GM19395 (cell line): ENCODE results near the gene DLGAP1.
A peak's percentile ranks its signal among the peaks of the same experiment; 100 is the strongest.
"Not testable (repeated sequence)": the region's sequence is repeated elsewhere in the genome, so short reads cannot be mapped to it uniquely, and the experiment has no call there.

Experiments
- ATAC-seq: cut with Tn5 transposase; IDR thresholded peaks from one replicate; pipeline ENCODE4 v1.9.1; 2021; ENCODE audit warnings: mild to moderate bottlenecking, moderate library complexity; ENCODE audit not compliant: unreplicated experiment

DLGAP1 gene

GRCh38 chr18:3494569-3494968 is 960.5 kb downstream of the DLGAP1 start:
- no peak for ATAC-seq

DNA sequence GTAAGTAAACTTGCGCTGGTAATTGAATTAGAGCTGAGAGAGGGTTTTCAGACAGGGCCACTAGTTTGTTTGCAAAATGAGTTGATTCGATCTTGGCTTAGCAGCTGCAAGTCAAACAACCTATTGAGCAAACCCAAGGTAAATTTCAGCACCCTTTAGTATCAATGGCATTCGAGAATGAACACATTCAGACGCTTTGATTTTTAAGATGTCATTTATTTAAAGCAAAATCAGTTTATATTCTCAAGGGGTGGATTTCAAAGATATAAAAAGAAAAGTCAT is 960.9 kb downstream of the DLGAP1 start:
- no peak for ATAC-seq

DNA sequence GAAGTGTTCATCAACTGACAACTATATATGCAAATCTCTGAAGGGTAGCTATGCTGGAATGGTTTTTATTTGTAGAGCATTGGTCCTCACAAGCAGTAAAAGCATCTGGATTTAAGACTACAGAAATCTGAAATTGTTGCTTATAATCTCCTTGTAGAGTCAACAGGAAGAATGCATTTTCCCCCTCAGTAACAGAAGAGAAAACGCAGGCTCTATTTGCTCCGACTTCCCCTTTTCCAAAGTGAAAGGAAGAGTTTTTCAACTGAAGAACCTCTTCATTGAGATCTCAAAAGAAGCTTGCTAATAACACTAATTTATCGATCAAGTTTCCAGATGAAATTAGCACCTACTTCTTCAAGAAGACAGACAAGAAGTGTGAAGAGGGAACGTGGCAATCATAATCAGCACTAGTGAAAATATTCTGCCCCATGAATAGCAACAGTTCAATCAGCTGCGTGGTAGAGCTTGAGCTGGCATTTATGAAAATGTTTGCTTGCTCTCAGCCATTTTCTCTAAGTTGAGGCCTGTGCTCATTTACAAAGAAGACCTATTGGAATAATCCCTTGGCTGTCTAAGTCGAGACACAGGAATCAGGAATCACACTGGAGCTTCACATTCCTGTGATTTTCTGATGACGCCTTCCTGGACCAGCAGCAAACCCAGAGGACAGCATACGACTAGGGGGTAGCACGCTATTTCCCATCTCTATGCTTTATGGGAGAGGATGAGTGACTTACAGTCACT is 961.4 kb downstream of the DLGAP1 start:
- no peak for ATAC-seq

DNA sequence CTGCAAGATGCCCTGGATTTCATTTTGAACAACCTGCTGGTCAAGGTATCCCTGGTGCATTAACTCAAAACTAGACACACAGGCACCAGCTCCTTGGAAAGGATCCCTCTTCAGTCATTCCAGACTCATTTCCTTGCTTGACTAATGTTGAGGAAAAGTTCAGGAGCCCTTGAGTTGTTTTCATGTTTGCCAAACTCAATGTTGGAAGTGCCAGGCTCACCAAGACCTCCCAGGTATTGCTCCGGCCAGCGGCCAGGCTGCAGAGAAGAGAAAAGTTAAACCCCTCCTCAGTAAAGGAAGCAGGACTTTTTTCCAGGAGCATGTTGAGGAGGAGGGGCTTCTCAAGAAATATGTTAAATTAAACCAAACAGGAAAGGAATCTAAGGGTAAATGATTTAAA is 962.4 kb downstream of the DLGAP1 start:
- no peak for ATAC-seq

DNA sequence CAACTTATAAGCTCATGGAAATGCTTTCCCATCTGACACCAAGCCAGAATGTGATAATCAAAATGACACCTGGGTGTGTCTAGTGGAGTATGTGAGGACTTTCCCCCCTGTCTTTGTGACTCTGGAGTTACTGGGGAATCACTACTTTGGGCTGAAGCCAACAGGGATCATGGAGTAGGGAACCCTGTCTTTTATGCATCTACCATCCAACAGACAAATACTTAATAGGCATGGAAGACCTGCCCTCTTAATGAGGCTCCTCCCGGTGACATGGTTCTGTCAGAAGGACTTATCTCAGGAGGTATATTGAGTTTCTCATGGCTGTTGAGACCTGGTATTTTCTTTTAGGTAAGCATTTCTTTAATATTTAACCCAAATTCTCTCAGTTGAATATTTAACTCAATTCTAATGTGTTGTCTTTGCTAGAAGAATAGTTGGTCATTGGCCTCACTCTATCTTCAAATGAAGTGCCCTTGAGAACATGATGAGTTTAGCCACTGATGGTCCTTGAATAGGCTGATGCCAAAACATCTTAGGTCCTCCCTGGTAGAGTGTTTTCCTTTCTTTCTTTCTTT is 963.0 kb downstream of the DLGAP1 start:
- no peak for ATAC-seq

DNA sequence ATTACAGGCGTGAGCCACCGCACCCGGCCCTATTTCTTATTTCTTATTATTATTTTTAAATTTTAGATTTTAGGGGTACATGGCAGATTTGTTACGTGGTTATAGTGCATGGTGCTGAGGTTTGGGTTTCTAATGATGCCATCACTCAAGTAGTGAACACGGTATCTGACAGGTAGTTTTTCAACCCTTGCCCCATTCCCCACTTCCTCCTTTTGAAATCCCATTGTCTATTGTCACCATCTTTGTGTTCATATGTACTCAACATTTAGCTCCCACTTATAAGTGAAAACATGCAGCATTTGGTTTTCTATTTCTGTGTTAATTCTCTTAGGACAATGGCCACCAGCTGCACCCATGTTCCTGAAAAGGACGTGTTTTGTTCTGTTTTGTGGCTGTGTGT is 965.6 kb downstream of the DLGAP1 start:
- ATAC-seq: no peak

- no peak for ATAC-seq
Measured at GRCh38 chr18:3486512-3486911, 968.6 kb downstream of the DLGAP1 start.

DNA sequence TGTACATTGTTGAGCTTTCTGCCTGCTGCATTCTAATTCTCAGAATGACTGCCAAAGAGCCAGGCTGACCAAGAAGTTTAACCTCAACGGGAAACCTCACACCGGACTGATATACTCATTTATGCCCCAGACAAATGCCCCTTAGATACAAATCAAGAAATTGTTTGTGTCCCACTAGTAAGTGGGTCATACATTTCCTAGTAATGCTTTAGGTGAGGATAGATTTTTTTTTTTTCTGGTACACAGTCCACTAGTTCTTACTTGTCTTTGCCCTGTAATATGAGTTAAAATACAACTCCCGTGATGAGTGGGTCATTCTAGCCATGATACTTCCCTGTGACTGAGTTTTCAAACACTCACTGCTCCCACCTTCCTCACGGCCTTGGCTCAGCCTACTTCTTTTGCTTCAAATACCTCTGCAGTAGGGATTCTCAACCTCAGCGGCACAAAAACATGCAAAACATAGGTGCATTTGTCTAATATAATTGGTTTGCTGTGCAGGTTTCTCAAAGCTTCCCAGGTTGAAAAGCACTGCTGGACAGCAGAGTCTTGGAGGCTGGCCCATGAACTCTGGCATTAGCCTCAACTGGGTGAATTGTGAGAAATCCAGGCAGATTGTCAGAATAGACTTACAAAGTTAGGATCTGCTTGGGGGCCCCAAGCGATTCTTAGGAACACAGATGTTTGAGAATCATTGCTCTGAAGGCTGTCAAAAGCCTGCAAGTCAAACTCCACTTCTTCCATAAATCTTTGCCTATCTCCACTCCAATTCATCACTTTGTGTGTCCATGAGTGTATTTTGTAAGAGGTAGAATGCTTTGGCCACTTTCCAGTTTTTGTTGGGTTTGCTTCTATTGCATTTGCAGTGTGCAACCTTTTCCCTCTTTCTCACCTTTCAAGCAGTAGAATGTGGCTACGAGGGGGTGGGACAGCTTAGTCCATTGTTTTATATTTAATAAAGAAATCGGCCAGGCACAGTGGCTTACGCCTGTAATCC is 969.7 kb downstream of the DLGAP1 start:
- no peak for ATAC-seq

DNA sequence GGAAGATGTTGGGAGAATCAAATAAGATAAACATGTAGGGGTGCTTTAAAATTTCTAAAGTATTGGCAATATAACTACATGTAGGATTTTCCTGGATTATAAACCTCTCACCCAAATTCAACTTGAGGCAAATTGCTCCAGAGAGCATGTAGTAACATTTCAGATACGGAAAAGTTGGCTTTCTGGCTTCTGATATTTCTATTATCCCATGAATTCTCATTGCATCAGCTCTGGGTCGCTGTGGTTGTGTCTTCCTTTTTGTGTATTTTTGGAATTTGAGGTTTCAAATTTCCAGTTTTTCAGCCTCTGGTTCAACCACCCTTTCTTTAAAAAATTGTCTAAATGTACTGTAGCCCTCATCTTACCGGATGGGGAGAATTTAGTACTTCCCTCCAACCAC is 972.8 kb downstream of the DLGAP1 start:
- no peak for ATAC-seq

- no peak for ATAC-seq
Measured at GRCh38 chr18:3481696-3482210, 973.4 kb downstream of the DLGAP1 start.

DNA sequence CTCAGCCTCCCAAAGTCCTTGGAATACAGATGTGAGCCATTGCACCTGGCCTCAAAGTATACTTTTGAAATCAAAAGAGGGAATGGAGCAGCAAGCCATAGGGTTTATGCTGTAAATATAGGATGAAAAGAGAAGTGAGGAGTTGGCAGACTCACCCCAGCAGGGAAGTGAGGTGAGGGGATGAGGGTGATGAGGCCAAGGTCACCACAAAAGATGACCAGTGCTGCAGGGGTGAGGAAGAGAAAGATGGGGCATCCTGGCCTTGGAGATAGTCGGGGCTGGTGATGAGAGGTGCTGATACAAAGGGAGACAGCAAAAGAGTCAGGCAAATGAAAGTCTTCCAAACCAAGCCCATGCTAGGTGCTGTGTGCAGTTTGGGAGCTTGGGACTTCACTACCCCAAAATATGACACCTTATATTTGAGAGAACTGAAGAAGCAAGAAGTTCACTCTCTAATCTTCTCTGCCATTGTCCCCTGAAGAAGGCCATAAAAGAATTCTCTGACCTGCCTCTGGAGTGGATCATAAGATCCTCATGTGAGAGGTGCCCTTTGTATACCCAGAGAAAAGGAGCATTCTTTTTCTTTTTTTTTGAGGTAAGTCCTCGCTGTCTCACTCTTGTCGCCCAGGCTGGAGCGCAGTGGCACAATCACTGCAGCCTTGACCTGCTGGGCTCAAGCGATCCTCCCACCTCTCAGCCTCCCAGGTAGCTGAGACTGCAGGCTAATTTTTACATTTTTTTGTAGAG is 974.1 kb downstream of the DLGAP1 start:
- ATAC-seq: no peak

DNA sequence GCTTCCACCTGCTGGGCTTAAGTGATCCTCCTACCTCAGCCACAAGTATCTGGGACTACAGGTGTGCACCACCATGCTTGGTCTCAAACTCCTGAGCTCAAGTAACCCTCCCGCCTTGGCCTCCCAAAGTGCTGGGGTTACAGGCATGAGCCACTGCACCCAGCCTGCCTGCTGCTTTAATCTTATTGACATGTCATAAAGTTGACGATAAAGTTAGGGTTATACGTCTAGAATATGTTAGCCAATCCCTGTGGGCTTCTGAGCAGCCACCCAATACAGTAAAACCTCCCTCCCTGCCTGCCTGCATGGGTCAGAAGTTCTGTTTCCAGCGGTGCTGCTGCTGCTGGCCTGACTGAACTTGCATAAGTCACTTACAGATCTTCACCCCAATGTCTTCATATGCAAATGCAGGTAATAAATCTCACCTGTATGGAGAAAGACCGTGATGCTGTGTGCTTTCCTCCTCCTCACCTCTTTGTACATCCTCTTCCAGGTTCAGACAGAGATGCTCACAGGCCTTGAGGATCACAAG is 975.1 kb downstream of the DLGAP1 start:
- no peak for ATAC-seq

- ATAC-seq: no peak
Measured at GRCh38 chr18:3478262-3478978, 976.7 kb downstream of the DLGAP1 start.

DNA sequence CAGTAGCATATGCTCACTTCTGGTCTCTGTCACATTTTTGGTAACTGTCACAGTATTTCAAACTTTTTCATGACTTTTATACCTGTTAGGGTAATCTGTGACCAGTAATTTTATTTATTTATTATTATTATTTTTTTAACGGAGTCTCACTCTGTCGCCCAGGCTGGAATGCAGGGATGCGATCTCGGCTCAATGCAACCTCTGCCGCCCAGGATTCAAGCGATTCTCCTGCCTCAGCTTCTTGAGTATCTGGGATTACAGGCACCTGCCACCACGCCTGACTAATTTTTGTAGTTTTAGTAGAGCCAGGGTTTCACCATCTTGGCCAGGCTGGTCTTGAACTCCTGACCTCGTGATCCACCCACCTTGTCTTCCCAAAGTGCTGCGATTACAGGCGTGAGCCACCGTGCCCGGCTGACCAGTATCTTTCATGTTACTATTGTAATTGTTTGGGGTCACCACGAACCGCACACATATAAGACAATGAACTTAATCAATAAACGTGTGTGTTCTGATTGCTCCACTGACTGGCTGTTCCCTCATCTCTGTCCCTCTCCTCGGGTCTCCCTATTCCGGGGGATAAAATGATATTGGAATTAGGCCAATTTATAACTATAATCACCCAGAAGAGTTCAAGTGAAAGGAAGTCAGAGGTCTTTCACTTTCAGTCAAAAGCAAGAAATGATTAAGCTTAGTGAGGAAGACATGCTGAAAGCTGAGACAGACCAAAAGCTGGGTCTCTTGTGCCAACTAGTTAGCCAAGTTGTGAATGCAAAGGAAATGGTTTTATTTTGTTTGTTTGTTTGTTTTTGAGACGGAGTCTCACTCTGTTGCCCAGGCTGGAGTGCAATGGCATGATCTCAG is 982.2 kb downstream of the DLGAP1 start:
- ATAC-seq: peak; percentile 85

DNA sequence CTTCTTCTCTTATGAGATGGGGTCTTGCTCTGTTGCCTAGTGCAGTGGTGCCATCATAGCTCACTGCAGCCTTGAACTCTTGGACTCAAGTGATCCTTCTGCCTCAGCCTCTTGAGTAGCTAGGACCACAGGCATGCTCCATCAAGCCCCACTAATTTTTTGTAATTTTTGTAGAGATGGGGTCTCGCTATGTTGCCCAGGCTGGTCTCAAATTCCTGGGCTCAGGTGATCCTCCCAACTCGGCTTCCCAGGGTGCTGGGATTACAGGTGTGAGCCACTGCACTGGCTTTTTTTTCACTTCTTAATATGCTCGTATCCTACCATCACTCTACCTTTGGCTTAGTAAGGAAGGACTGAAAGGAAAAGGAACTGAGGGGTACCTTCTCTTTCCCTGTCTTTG is 983.0 kb downstream of the DLGAP1 start:
- not testable (repeated sequence) for ATAC-seq

DNA sequence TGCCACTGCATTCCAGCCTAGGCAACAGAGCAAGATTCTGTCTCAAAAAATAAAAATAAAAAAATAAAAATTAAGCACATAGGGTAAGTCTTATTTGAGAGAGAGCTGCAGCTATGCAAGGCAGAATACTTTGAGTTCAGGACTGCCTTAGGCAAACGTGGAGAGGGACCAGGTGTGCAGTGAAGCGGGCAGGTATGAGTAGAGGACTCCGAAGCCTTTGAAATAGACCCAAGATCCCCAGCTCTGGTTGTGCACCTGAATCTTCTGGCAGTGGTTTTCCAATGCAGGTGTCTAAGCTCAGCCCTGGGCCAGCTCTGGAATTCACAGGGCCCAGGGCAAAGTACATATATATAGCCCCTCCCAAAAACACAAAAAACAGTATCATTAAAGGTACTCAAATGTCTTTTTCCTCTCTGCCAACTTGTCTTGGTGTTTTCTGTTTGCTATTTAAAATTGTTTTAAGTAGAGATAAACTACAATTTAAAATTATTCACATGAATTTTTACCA is 983.9 kb downstream of the DLGAP1 start:
- no peak for ATAC-seq

DNA sequence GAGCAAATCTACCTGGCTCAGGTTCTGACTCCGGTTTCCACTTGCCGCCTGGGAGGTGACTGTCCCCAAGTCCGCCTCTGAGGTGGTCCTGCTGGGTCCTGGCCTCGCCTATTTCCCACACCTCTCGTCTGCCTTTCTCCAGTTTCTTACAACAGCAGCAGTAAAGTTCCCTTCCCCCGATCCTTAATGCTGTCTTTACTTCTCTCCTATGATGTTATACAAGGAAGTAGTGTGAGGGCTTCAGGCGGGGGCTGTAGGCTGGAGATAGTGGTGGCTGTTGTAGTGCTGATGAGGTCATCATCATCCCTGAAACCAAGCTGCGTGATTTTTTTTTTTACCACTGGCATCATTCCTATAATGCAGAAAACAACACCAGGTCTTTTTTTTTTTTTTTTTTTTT is 986.3 kb downstream of the DLGAP1 start:
- no peak for ATAC-seq

GRCh38 chr18:3468066-3468705 is 986.9 kb downstream of the DLGAP1 start:
- no peak for ATAC-seq
